Measurements from ENCODE around the gene PLVAP.
A peak's percentile ranks its signal among the peaks of the same experiment; 100 is the strongest.

Gene PLVAP

GRCh38 chr19:17357724-17358123, 19.4 kb downstream of the PLVAP start:
- no peaks in the 10 kb centered on the region for H3K9me3 Mint-ChIP-seq
- H3K36me3 Mint-ChIP-seq (ENCODE audit: low read depth): peaks cover 3% of the 10 kb centered on the region
- TF ChIP-seq, protein P1, sequence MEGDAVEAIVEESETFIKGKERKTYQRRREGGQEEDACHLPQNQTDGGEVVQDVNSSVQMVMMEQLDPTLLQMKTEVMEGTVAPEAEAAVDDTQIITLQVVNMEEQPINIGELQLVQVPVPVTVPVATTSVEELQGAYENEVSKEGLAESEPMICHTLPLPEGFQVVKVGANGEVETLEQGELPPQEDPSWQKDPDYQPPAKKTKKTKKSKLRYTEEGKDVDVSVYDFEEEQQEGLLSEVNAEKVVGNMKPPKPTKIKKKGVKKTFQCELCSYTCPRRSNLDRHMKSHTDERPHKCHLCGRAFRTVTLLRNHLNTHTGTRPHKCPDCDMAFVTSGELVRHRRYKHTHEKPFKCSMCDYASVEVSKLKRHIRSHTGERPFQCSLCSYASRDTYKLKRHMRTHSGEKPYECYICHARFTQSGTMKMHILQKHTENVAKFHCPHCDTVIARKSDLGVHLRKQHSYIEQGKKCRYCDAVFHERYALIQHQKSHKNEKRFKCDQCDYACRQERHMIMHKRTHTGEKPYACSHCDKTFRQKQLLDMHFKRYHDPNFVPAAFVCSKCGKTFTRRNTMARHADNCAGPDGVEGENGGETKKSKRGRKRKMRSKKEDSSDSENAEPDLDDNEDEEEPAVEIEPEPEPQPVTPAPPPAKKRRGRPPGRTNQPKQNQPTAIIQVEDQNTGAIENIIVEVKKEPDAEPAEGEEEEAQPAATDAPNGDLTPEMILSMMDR (IDR thresholded peaks at IDR 0.05; ENCODE audit: unreplicated experiment in 3 of 3): no peak
- H3K27me3 Mint-ChIP-seq (ENCODE audit: low read depth): no peaks in the 10 kb centered on the region
- H3K4me1 Mint-ChIP-seq: no peaks in the 10 kb centered on the region
- H3K27ac Mint-ChIP-seq: no peak overlapping the region
- no peak overlapping the region for H3K4me3 Mint-ChIP-seq

DNA sequence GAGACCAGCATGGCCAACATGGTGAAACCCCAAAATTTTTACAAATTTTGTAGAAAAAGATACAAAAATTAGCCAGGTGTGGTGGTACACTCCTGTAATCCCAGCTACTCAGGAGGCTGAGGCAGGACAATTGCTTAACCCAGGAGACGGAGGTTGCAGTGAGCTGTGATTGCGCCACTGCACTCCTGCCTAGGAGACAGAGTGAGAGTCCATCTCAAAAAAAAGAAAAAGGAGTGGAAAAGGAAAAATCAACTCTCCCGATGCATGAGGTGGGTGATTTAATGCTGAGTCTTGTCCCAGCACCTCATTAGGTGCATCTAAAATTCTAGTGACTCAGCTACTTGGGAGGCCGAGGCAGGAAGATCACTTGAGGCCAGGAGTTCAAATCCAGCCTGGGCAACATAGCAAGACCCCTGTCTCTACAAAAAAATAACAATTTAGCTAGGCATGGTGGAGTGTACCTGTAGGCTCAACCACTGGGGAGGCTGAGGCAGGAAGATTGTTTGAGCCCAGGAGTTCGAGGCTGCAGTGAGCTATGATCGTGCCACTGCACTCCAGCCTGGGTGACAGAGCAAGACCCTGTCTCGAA, 20.0 kb downstream of the PLVAP start:
- Mint-ChIP-seq H3K27me3 (ENCODE audit: low read depth) (no peaks in the 10 kb centered on the region), H3K4me3 (no peak overlapping the region), H3K36me3 (ENCODE audit: low read depth) (peaks cover 3% of the 10 kb centered on the region), H3K27ac (no peak overlapping the region), H3K9me3 (no peaks in the 10 kb centered on the region), H3K4me1 (no peaks in the 10 kb centered on the region)
- TF ChIP-seq, protein P1 (IDR thresholded peaks at IDR 0.05; ENCODE audit: unreplicated experiment in 3 of 3): no peak

DNA sequence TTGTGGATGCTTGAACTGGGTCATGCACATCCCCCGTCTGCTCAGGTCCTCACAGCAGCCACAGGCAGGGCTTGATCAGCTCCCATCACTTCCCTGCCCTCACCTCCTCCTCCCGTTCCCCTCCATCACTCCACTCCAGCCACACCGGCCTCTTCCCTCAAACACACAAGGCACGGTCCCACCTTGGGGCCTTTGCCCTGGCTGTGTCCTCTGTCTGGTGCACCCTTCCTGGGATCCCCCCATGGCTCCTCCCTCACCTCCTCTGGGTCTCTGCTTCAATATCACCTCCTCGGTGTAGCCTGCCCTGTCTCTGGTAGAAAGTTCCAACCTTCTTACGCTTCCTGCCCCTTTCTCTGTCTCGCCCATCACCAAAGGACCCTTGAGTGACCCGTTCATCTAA, 23.8 kb downstream of the PLVAP start:
- Mint-ChIP-seq H3K9me3 (no peaks in the 10 kb centered on the region), H3K4me3 (no peak overlapping the region), H3K27ac (peak overlapping the region; percentile 6 to 54 (median 42)), H3K4me1 (peaks cover 7% of the 10 kb centered on the region), H3K36me3 (ENCODE audit: low read depth) (no peaks in the 10 kb centered on the region), H3K27me3 (ENCODE audit: low read depth) (no peaks in the 10 kb centered on the region)
- TF ChIP-seq, protein P1 (IDR thresholded peaks at IDR 0.05; ENCODE audit: unreplicated experiment in 3 of 3): no peak

- peaks cover 4% of the 10 kb centered on the region for H3K27me3 Mint-ChIP-seq (ENCODE audit: low read depth)
- H3K9me3 Mint-ChIP-seq: no peaks in the 10 kb centered on the region
- H3K4me3 Mint-ChIP-seq: no peak overlapping the region
- peaks cover 10% of the 10 kb centered on the region for H3K4me1 Mint-ChIP-seq
- H3K27ac Mint-ChIP-seq: peak overlapping the region; percentile 42 to 57 (median 54)
- TF ChIP-seq, protein P1 (IDR thresholded peaks at IDR 0.05; ENCODE audit: unreplicated experiment in 3 of 3): no peak
- no peaks in the 10 kb centered on the region for H3K36me3 Mint-ChIP-seq (ENCODE audit: low read depth)
Measured at GRCh38 chr19:17352608-17353280, 24.4 kb downstream of the PLVAP start.

DNA sequence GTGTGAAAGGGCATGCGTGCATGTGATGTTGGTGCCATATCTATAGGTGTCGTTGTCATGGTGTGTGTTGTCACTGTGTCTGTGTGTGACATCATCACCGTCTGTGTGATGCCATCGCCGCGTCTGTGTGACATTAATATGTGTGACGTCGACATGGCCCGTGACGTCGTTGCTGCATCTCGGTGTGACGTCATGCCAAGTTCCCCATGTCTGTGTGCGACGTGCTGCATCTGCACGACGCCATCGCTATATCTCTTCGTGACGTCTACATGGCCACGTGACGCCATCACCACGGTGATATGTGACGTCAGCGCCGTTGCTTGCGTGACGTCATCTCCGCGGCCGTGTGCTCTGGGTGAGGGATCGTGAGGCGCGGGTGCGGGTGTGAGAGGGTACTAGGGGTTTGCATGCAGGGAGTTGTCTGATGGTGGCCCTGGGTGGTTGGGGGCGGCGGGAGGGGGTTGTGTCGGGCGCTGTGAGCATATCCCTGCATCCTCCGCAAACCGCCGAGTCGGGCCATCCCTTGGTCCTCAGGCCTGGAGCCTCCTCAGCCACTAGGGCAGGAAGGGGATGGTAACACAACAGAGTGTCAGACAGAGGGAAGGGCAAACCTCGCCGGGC, 25.2 kb downstream of the PLVAP start:
- Mint-ChIP-seq H3K4me1 (peaks cover 15% of the 10 kb centered on the region), H3K27ac (no peak overlapping the region)

More for the DNA sequence above, 25.2 kb downstream of the PLVAP start:
- TF ChIP-seq, protein P1 (IDR thresholded peaks at IDR 0.05; ENCODE audit: unreplicated experiment in 3 of 3): no peak
- Mint-ChIP-seq H3K36me3 (ENCODE audit: low read depth) (no peaks in the 10 kb centered on the region), H3K27me3 (ENCODE audit: low read depth) (peaks cover 8% of the 10 kb centered on the region), H3K4me3 (no peak overlapping the region), H3K9me3 (no peaks in the 10 kb centered on the region)

All from nephron (organoid).